Ishikawa (cell line): Measurements from ENCODE around the gene THOC5.

Experiments
- CEBPB ChIP-seq: IDR thresholded peaks from 2 replicates; pipeline ENCODE4 v1.6.1; 2012
- EGR1 ChIP-seq: IDR thresholded peaks from 2 replicates; pipeline ENCODE4 v1.6.1; 2012
- EP300 ChIP-seq: IDR thresholded peaks from 2 replicates; pipeline ENCODE4 v1.6.1; 2012; ENCODE audit warnings: borderline replicate concordance
- MAX ChIP-seq: IDR thresholded peaks from 2 replicates; pipeline ENCODE4 v1.6.1; 2012
- REST ChIP-seq: IDR thresholded peaks from 2 replicates; pipeline ENCODE4 v1.6.1; 2012; ENCODE audit warnings: low read depth, mild to moderate bottlenecking
- TAF1 ChIP-seq: IDR thresholded peaks from 2 replicates; pipeline ENCODE4 v1.6.1; 2012; ENCODE audit warnings: low read depth, mild to moderate bottlenecking
- YY1 ChIP-seq: IDR thresholded peaks from 2 replicates; pipeline ENCODE4 v1.6.1; 2012; ENCODE audit warnings: low read depth

- TF ChIP-seq YY1 (no peak), EP300 (no peak), REST (no peak), MAX (no peak), EGR1 (no peak), CEBPB (no peak), TAF1 (no peak)
Observed at GRCh38 chr22:29510542-29510941, 43.0 kb downstream of the THOC5 start.
